LNCAP (cell line): ENCODE data around the gene CDKAL1.

Experiments used
- CTCF ChIP-seq: fragments of 450-650 bp; IDR thresholded peaks from 2 replicates; pipeline ENCODE4 v1.5.1; 2017; ENCODE audit warnings: mild to moderate bottlenecking

Gene CDKAL1

GRCh38 chr6:21163838-21164180 lies 629.6 kb downstream of the CDKAL1 start:
- TF ChIP-seq CTCF: no peak

GRCh38 chr6:21164768-21165326 lies 630.6 kb downstream of the CDKAL1 start:
- TF ChIP-seq CTCF: no peak

GRCh38 chr6:21166754-21167153 lies 632.5 kb downstream of the CDKAL1 start:
- TF ChIP-seq CTCF: no peak

GRCh38 chr6:21167790-21168189 lies 633.5 kb downstream of the CDKAL1 start:
- no peak for TF ChIP-seq CTCF

GRCh38 chr6:21171801-21172200 lies 637.5 kb downstream of the CDKAL1 start:
- no peak for TF ChIP-seq CTCF

GRCh38 chr6:21173031-21173430 lies 638.8 kb downstream of the CDKAL1 start:
- TF ChIP-seq CTCF: no peak

GRCh38 chr6:21173678-21174077 lies 639.4 kb downstream of the CDKAL1 start:
- TF ChIP-seq CTCF: no peak

- TF ChIP-seq CTCF: no peak
These were observed 641.9 kb downstream of the CDKAL1 start for GRCh38 chr6:21176197-21176596.
